Measurements from ENCODE around the gene BDNF. TPM values are rescaled to one million over a fixed set of nuclear protein-coding genes. Genes with fewer than 3 reads are reported as not detected.

Gene BDNF
- total and polyA plus RNA-seq, 2 of the 8 experiments (the other 6 are each of a cell fraction or from before 2014, with no cell fraction given): 2.4 to 5.4 TPM

- no peak overlapping the region for H2BK120ac ChIP-seq (replicated peaks; ENCODE audit: low read depth, low read length)
- H3K4me1 ChIP-seq (replicated peaks in 1 of 4; ENCODE audit: control insufficient read depth in 3 of 4, insufficient read depth in 4 of 4, low read length in 3 of 4): peaks cover 0 to under 1% (median 0%) of the 10 kb centered on the region in 4 experiments; a peak in 1 of 7 replicates
- H3K27me3 ChIP-seq (replicated peaks in 1 of 4; ENCODE audit: control insufficient read depth in 3 of 4, extremely low read depth in 1 of 4, insufficient read depth in 3 of 4, low read length in 3 of 4): no peaks in the 10 kb centered on the region
- H3K4ac ChIP-seq (replicated peaks; ENCODE audit: insufficient read length, low read depth, low read length): no peak overlapping the region
- H2AFZ ChIP-seq (ENCODE audit: low read length): no peak overlapping the region
- H4K5ac ChIP-seq (ENCODE audit: insufficient read length, low read depth, low read length): no peak overlapping the region
- no peak overlapping the region for H3K14ac ChIP-seq (ENCODE audit: insufficient read length)
- peaks cover 2% of the 10 kb centered on the region; the same call in 1 of the 2 replicates for H3K23me2 ChIP-seq (ENCODE audit: low read depth, low read length)
- no peak overlapping the region for H3K4me2 ChIP-seq (ENCODE audit: insufficient read depth in 1 of 2, low read depth in 2 of 2, low read length in 2 of 2)
- H3K23ac ChIP-seq (ENCODE audit: insufficient read length): no peak overlapping the region
- no peak overlapping the region for H2BK20ac ChIP-seq (ENCODE audit: low read length)
- H2BK5ac ChIP-seq (ENCODE audit: low read depth, low read length): no peak overlapping the region
- no peak overlapping the region for H2AK5ac ChIP-seq (ENCODE audit: low read depth, low read length)
- no peak overlapping the region for H4K91ac ChIP-seq (replicated peaks; ENCODE audit: insufficient read length, low read length)
- no peaks in the 10 kb centered on the region for H4K20me1 ChIP-seq (replicated peaks in 1 of 2; ENCODE audit: control insufficient read depth in 1 of 2, insufficient read depth in 2 of 2, low read length in 2 of 2)
- no peaks in the 10 kb centered on the region for H3K79me1 ChIP-seq (ENCODE audit: low read depth, low read length)
- no peak overlapping the region for H3K27ac ChIP-seq (ENCODE audit: low read depth, low read length)
- ChIA-PET POLR2A (ENCODE audit: partially characterized antibody) (interaction anchor here (0.6 to 1.6 kb wide), 2 partner anchors 12 to 258 kb away, joined by 3 to 9 read pairs; partner anchors contain the start of gene BDNF), CTCF (ENCODE audit: partially characterized antibody) (interaction anchor here (0.7 to 3.4 kb wide), 4 partner anchors 8 to 547 kb away, joined by 3 to 21 read pairs (median 7); no protein-coding TSS in a partner anchor)
- DNase-seq (ENCODE audit: low read depth in 1 of 2, low spot score in 2 of 2): no peak
- WGBS, 2 experiments (ENCODE audit: extremely low coverage in 1 of 2, insufficient coverage in 1 of 2, insufficient read length in 1 of 2, insufficient replicate concordance in 2 of 2, low coverage in 1 of 2, low lambda C conversion rate in 2 of 2, missing lambda C conversion rate in 1 of 2): 77% methylated on average over 1 of the region's 1 CpG; no CpG with 5 or more reads in 1 of the 2 experiments
- no peaks in the 10 kb centered on the region for H3K9me3 ChIP-seq (ENCODE audit: insufficient read depth in 2 of 2, low read depth in 1 of 2, low read length in 1 of 2)
- H3K4me3 ChIP-seq (ENCODE audit: extremely low read depth in 1 of 4, insufficient read depth in 2 of 4, low read depth in 3 of 4, low read length in 4 of 4): no peak overlapping the region
- no peak overlapping the region for H4K8ac ChIP-seq (ENCODE audit: extremely low read depth, insufficient read depth, low read length)
- H2BK15ac ChIP-seq (ENCODE audit: low read length): no peak overlapping the region
- no peaks in the 10 kb centered on the region for H3K36me3 ChIP-seq (ENCODE audit: control insufficient read depth in 2 of 4, insufficient read depth in 4 of 4, low read length in 3 of 4)
- H3K18ac ChIP-seq (ENCODE audit: extremely low read depth, low read length): no peak overlapping the region
- no peaks in the 10 kb centered on the region for H3K79me2 ChIP-seq (ENCODE audit: control insufficient read depth in 1 of 2, insufficient read depth in 2 of 2, low read length in 2 of 2)
- no peak overlapping the region for H2BK12ac ChIP-seq (ENCODE audit: low read depth, low read length)
- no peak overlapping the region for H3K56ac ChIP-seq (replicated peaks; ENCODE audit: insufficient read length, low read depth, low read length)
- FAIRE-seq: peak; percentile 45
- no peak overlapping the region for H3K9ac ChIP-seq (replicated peaks in 1 of 4; ENCODE audit: extremely low read depth in 1 of 4, low read depth in 3 of 4, low read length in 3 of 4)
- no peak for TF ChIP-seq BRCA1 (IDR thresholded peaks at IDR 0.05; ENCODE audit: low read depth, low read length)
- TF ChIP-seq JUND (IDR thresholded peaks at IDR 0.05; ENCODE audit: low read length): no peak
- no peak for TF ChIP-seq NRF1 (IDR thresholded peaks at IDR 0.05; ENCODE audit: low read depth, low read length)
- TF ChIP-seq HDAC6 (IDR thresholded peaks at IDR 0.05; ENCODE audit: low read depth, low read length): no peak
- TF ChIP-seq, protein P1, sequence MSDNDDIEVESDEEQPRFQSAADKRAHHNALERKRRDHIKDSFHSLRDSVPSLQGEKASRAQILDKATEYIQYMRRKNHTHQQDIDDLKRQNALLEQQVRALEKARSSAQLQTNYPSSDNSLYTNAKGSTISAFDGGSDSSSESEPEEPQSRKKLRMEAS (IDR thresholded peaks at IDR 0.05): no peak
- TF ChIP-seq RXRA (IDR thresholded peaks at IDR 0.05; ENCODE audit: insufficient read depth, low read depth, low read length): no peak
- TF ChIP-seq HDAC2 (IDR thresholded peaks at IDR 0.05; ENCODE audit: borderline replicate concordance in 1 of 2, low read depth in 2 of 2, low read length in 2 of 2): no peak
- no peak for TF ChIP-seq E2F6 (IDR thresholded peaks at IDR 0.05)
- no peak for TF ChIP-seq SP1 (IDR thresholded peaks at IDR 0.05; ENCODE audit: low read depth, low read length)
- TF ChIP-seq SIN3A (conservative IDR thresholded peaks at IDR 0.05 in 1 of 2, IDR thresholded peaks at IDR 0.05 in 1 of 2; ENCODE audit: low read depth in 1 of 2, low read length in 2 of 2): no peak
- no peak for TF ChIP-seq POLR2A (IDR thresholded peaks at IDR 0.05; ENCODE audit: control extremely low read depth in 1 of 2, low read depth in 2 of 2, low read length in 2 of 2)
- no peak for TF ChIP-seq CTBP2 (IDR thresholded peaks at IDR 0.05; ENCODE audit: borderline replicate concordance, insufficient read depth, insufficient read length, low read length)
- no peak for TF ChIP-seq SIX5 (IDR thresholded peaks at IDR 0.05; ENCODE audit: low read depth, low read length)
These were observed 11.5 kb upstream of the BDNF start for GRCh38 chr11:27711725-27712124.
